Gastroesophageal sphincter (tissue), 4 donors: Measurements from ENCODE around the gene DHRS13. TPM values are rescaled to one million over a fixed set of nuclear protein-coding genes. Genes with fewer than 3 reads are reported as not detected.

Experiments used
- ATAC-seq: fragments of 150-250 bp; one replicate; pipeline ENCODE4 v1.9.1; 2016; ENCODE audit warnings: mild to moderate bottlenecking, moderate library complexity
- H3K27ac ChIP-seq, 4 donors: fragments of 200-600 bp; sonication (generic) in 3 of 4; 1 replicate in 3 of 4; 2 replicates in 1 of 4; pipeline ENCODE4 v1.5.1; 2016 to 2019
- H3K27me3 ChIP-seq: fragments of 200-600 bp; sonication (generic); one replicate; pipeline ENCODE4 v1.5.1; 2019
- H3K36me3 ChIP-seq, 2 donors: fragments of 200-600 bp; sonication (generic); one replicate each; pipeline ENCODE4 v1.5.1; 2019; ENCODE audit warnings: control low read depth in 1 of 2
- H3K4me1 ChIP-seq, 3 donors: fragments of 200-600 bp; sonication (generic); 1 replicate in 2 of 3; 2 replicates in 1 of 3; pipeline ENCODE4 v1.5.1; 2016 to 2019; ENCODE audit warnings: control low read depth in 2 of 3
- H3K4me3 ChIP-seq, 2 donors: fragments of 200-600 bp; sonication (generic); one replicate each; pipeline ENCODE4 v1.5.1; 2019; ENCODE audit warnings: mild to moderate bottlenecking in 1 of 2, moderate library complexity in 1 of 2
- H3K9me3 ChIP-seq, 3 donors: fragments of 200-600 bp; sonication (generic); one replicate each; pipeline ENCODE4 v1.5.1; 2017 to 2019; ENCODE audit warnings: control low read depth in 2 of 3
- CTCF ChIP-seq, 4 experiments: fragments of 200-600 bp in 2 of 4; fragments of 450-650 bp in 2 of 4; sonication (generic) in 1 of 4; IDR thresholded peaks; one replicate each; pipeline ENCODE4 v1.5.1; 2017 to 2019; ENCODE audit warnings: antibody characterized with exemption in 4 of 4, mild to moderate bottlenecking in 2 of 4, moderate library complexity in 2 of 4
- EP300 ChIP-seq: sonication (generic); formaldehyde crosslinking; IDR thresholded peaks from one replicate; pipeline ENCODE4 v1.6.1; 2017; ENCODE audit warnings: antibody characterized with exemption, mild to moderate bottlenecking
- POLR2A ChIP-seq, 2 donors: fragments of 450-650 bp; IDR thresholded peaks; one replicate each; pipeline ENCODE4 v1.6.1; 2017; ENCODE audit warnings: antibody characterized with exemption in 2 of 2, mild to moderate bottlenecking in 2 of 2, moderate library complexity in 1 of 2
- POLR2AphosphoS5 ChIP-seq: sonication (generic); formaldehyde crosslinking; IDR thresholded peaks from one replicate; pipeline ENCODE4 v1.6.1; 2017; ENCODE audit warnings: antibody characterized with exemption
- WGBS, 2 donors: methylation state at CpG; one replicate each; pipeline ENCODE4 v1.1.5; 2018; ENCODE audit warnings: low coverage in 1 of 2; 5-methylcytosine and 5-hydroxymethylcytosine counted together
- total RNA-seq, 4 donors: library from RNA; depleted of rRNA; stranded (reverse); fragments of >200 nt; gene quantifications; one replicate each; pipeline ENCODE4 v1.1.0, GENCODE V29; 2016

The DHRS13 gene
- total RNA-seq, 4 donors from 2014 or later: 3.9 to 6.5 (median 5.2) TPM

GRCh38 chr17:28898527-28898955 is 4.3 kb downstream of the DHRS13 start:
- Histone ChIP-seq H3K4me3 (no peak overlapping the region), H3K9me3 (no peaks in the 10 kb centered on the region), H3K27ac (peak overlapping the region in 3 of 4 donors; percentile 90 to 96 (median 96)), H3K27me3 (no peaks in the 10 kb centered on the region), H3K4me1 (peaks cover 0 to 66% (median 11%) of the 10 kb centered on the region in 3 donors), H3K36me3 (no peaks in the 10 kb centered on the region)
- 100% methylated on average over 3 of the region's 12 CpGs; no CpG with 5 or more reads in 1 of the 2 donors for WGBS, 2 donors
- TF ChIP-seq POLR2A (IDR thresholded peaks at IDR 0.05) (no peak), POLR2AphosphoS5 (no peak), EP300 (no peak), CTCF (IDR thresholded peaks at IDR 0.05) (no peak)
- ATAC-seq: no peak

GRCh38 chr17:28897769-28898526 is 4.9 kb downstream of the DHRS13 start:
- no peak for TF ChIP-seq POLR2AphosphoS5
- ATAC-seq: peak; percentile 5
- 47% methylated on average over 7 of the region's 23 CpGs; no CpG with 5 or more reads in 1 of the 2 donors for WGBS, 2 donors
- no peaks in the 10 kb centered on the region for H3K9me3 ChIP-seq
- H3K4me3 ChIP-seq: peak overlapping the region; percentile 67 to 97
- H3K36me3 ChIP-seq: no peaks in the 10 kb centered on the region
- H3K27ac ChIP-seq: peak overlapping the region; percentile 73 to 96 (median 93)
- H3K4me1 ChIP-seq: peaks cover 0 to 64% (median 11%) of the 10 kb centered on the region in 3 donors
- no peaks in the 10 kb centered on the region for H3K27me3 ChIP-seq

- Histone ChIP-seq H3K27me3 (no peaks in the 10 kb centered on the region), H3K36me3 (no peaks in the 10 kb centered on the region), H3K27ac (peak within 1 kb of the TSS; percentile 73 to 96 (median 93)), H3K4me3 (peak within 1 kb of the TSS; percentile 67 to 97), H3K4me1 (peaks cover 0 to 68% (median 11%) of the 10 kb centered on the region in 3 donors), H3K9me3 (no peaks in the 10 kb centered on the region)
- WGBS, 2 donors: no CpG with 5 or more reads among the region's 73 CpGs
- TF ChIP-seq POLR2A (IDR thresholded peaks at IDR 0.05) (peak; percentile 61 to 63), CTCF (IDR thresholded peaks at IDR 0.05) (peak in 3 of 4 experiments; percentile 15 to 39 (median 26)), POLR2AphosphoS5 (peak; percentile 89), EP300 (no peak)
- ATAC-seq: peak; percentile 86
Measured at GRCh38 chr17:28896884-28897768, 5.8 kb downstream of the DHRS13 start, which contains the start of gene FLOT2. TSS of gene FLOT2 (minus strand) at chr17:28897733. CDS start at chr17:28897574, 159 bp downstream.

GRCh38 chr17:28896491-28896883 is 6.4 kb downstream of the DHRS13 start:
- Histone ChIP-seq H3K36me3 (peaks cover 0 to 2% of the 10 kb centered on the region in 2 donors), H3K4me1 (peaks cover 0 to 68% (median 11%) of the 10 kb centered on the region in 3 donors), H3K27me3 (no peaks in the 10 kb centered on the region), H3K27ac (peak overlapping the region; percentile 73 to 96 (median 93)), H3K4me3 (peak overlapping the region; percentile 67 to 97), H3K9me3 (no peaks in the 10 kb centered on the region)
- TF ChIP-seq CTCF (IDR thresholded peaks at IDR 0.05): no peak
- no peak for TF ChIP-seq POLR2AphosphoS5
- no peak for TF ChIP-seq EP300
- no peak for TF ChIP-seq POLR2A (IDR thresholded peaks at IDR 0.05)
- ATAC-seq: no peak
- 0 to 3% methylated on average over 1 to 3 of the region's 5 CpGs for WGBS, 2 donors
